MM.1S (cell line): ENCODE data around the gene SEC24D.

Experiments
- DNase-seq: peaks from one replicate; pipeline ENCODE4 v3.0.0-alpha.2; 2015
- H2AFZ ChIP-seq: fragments of 300-600 bp; sonication (generic); 2 replicates; pipeline ENCODE4 v1.6.0; 2016; ENCODE audit warnings: antibody characterized with exemption, low read length
- H3F3A ChIP-seq: fragments of 300-600 bp; sonication (generic); 2 replicates; pipeline ENCODE4 v1.6.1; 2016; ENCODE audit warnings: mild to moderate bottlenecking, antibody characterized with exemption, low read length, moderate library complexity, mixed read lengths; ENCODE audit not compliant: insufficient read depth
- H3K27ac ChIP-seq: fragments of 300-600 bp; sonication (generic); 2 replicates; pipeline ENCODE4 v1.5.1; 2016; ENCODE audit warnings: mild to moderate bottlenecking, low read length
- H3K27me3 ChIP-seq: fragments of 300-600 bp; sonication (generic); replicated peaks from 2 replicates; pipeline ENCODE4 v1.6.0; 2016; ENCODE audit warnings: low read length; ENCODE audit not compliant: insufficient read depth
- H3K36me3 ChIP-seq: fragments of 300-600 bp; sonication (generic); replicated peaks from 2 replicates; pipeline ENCODE4 v1.6.1; 2016; ENCODE audit warnings: mild to moderate bottlenecking, low read length, mixed read lengths; ENCODE audit not compliant: insufficient read depth
- H3K4me1 ChIP-seq: fragments of 300-600 bp; sonication (generic); 2 replicates; pipeline ENCODE4 v1.6.1; 2016; ENCODE audit warnings: low read length, mixed read lengths
- H3K4me2 ChIP-seq: fragments of 300-600 bp; sonication (generic); 2 replicates; pipeline ENCODE4 v1.6.0; 2016; ENCODE audit warnings: low read depth, low read length
- H3K4me3 ChIP-seq: fragments of 300-600 bp; sonication (generic); 2 replicates; pipeline ENCODE4 v1.5.1; 2016; ENCODE audit warnings: low read length, mixed read lengths
- H3K79me2 ChIP-seq: fragments of 300-600 bp; sonication (generic); 2 replicates; pipeline ENCODE4 v1.6.1; 2016; ENCODE audit warnings: mixed run types, low read length, mixed read lengths
- H3K9ac ChIP-seq: fragments of 300-600 bp; sonication (generic); 2 replicates; pipeline ENCODE4 v1.6.1; 2016; ENCODE audit warnings: low read length, mixed read lengths
- H3K9me2 ChIP-seq: fragments of 300-600 bp; sonication (generic); replicated peaks from 2 replicates; pipeline ENCODE4 v1.6.1; 2016; ENCODE audit warnings: mild to moderate bottlenecking, low read length, mixed read lengths; ENCODE audit not compliant: insufficient read depth
- H3K9me3 ChIP-seq: fragments of 300-600 bp; sonication (generic); replicated peaks from 2 replicates; pipeline ENCODE4 v1.6.1; 2016; ENCODE audit warnings: mild to moderate bottlenecking, low read length, mixed read lengths; ENCODE audit not compliant: insufficient read depth
- H4K20me1 ChIP-seq: fragments of 300-600 bp; sonication (generic); 2 replicates; pipeline ENCODE4 v1.6.1; 2016; ENCODE audit warnings: mild to moderate bottlenecking, low read length, moderate library complexity, mixed read lengths; ENCODE audit not compliant: insufficient read depth
- EZH2 ChIP-seq: fragments of 300-600 bp; sonication (generic); optimal IDR thresholded peaks from 2 replicates; pipeline ENCODE3; 2017; ENCODE audit warnings: low read depth, mild to moderate bottlenecking, antibody characterized with exemption, low read length, mixed read lengths
- EZH2phosphoT487 ChIP-seq: fragments of 300-600 bp; sonication (generic); IDR thresholded peaks from 2 replicates; pipeline ENCODE4 v1.6.1; 2018; ENCODE audit warnings: antibody characterized with exemption, low read length
- TF ChIP-seq, protein P1 (sequence below): fragments of 300-600 bp; sonication (generic); IDR thresholded peaks from 2 replicates; pipeline ENCODE4 v1.5.1; 2016; ENCODE audit warnings: antibody characterized with exemption, low read length, mixed read lengths

The SEC24D gene

DNA sequence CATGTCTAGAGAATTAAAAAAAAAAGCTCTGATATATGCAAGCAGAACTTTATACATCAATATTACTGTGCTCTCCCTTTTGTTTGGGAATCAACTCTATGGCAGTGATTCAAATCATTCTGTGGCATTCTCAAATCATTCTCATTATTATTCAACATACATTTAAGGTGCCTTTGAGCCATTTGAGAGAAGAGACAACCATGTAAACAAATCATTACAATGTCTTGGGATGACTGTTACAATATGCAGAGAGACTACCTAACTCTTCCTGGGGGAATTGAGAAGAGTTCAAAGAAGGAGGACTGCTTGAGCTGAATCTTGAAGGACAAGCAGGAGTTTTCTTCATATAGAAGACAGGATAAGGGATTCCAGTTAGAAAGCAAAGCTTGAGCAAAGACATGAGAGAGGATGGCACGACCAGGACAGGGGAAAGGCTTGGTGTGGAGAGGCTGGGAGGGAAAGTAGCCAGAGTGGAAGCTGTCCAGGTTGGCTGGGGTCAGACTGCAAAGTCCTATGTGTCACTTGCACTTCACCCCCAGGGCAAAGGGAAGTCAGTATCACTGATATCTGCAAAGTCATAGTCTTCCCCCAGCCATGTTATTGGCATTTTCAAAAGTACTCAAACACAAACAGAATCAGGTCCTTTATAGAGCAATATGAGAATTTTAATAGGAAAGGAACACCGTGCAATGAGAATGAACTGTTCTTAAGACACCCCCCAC lies 9.0 kb downstream of the SEC24D start:
- Histone ChIP-seq H3K27ac (no peak overlapping the region), H3K9me3 (no peaks in the 10 kb centered on the region), H3K9ac (no peak overlapping the region), H3K4me1 (peaks cover 10% of the 10 kb centered on the region), H2AFZ (no peak overlapping the region), H3K36me3 (peaks cover 6% of the 10 kb centered on the region; the same call in 1 of the 2 replicates), H3K4me2 (peak overlapping the region; percentile 4; the same call in 1 of the 2 replicates), H3F3A (no peaks in the 10 kb centered on the region), H3K9me2 (no peaks in the 10 kb centered on the region), H3K4me3 (no peak overlapping the region), H3K27me3 (no peaks in the 10 kb centered on the region), H3K79me2 (peaks cover 97% of the 10 kb centered on the region), H4K20me1 (peaks cover 6% of the 10 kb centered on the region; the same call in 1 of the 2 replicates)
- no peak for TF ChIP-seq EZH2phosphoT487
- TF ChIP-seq, protein P1, sequence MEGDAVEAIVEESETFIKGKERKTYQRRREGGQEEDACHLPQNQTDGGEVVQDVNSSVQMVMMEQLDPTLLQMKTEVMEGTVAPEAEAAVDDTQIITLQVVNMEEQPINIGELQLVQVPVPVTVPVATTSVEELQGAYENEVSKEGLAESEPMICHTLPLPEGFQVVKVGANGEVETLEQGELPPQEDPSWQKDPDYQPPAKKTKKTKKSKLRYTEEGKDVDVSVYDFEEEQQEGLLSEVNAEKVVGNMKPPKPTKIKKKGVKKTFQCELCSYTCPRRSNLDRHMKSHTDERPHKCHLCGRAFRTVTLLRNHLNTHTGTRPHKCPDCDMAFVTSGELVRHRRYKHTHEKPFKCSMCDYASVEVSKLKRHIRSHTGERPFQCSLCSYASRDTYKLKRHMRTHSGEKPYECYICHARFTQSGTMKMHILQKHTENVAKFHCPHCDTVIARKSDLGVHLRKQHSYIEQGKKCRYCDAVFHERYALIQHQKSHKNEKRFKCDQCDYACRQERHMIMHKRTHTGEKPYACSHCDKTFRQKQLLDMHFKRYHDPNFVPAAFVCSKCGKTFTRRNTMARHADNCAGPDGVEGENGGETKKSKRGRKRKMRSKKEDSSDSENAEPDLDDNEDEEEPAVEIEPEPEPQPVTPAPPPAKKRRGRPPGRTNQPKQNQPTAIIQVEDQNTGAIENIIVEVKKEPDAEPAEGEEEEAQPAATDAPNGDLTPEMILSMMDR = no peak
- no peak for TF ChIP-seq EZH2
- no peak for DNase-seq

DNA sequence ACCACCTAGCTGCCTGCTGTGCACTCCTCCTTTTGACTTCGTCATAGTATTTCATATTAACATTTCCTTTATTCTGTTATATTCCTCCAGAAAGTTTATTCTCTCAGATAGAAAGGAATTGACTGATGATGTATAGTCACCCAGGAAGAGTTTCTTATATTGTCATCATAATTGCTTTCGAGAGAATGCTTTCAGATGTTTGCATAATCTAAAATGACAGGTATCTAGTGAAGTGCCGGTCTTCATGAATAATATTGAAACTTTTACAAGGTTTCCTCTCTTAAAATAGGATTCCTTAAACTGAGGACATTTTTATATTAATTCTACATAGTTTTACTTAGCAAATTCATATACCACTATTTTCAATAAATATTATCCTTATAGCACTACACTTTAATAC lies 10.1 kb downstream of the SEC24D start:
- H3K36me3 ChIP-seq = peaks cover 8% of the 10 kb centered on the region; the same call in 1 of the 2 replicates
- no peak overlapping the region for H3K9ac ChIP-seq
- H3K27me3 ChIP-seq = no peaks in the 10 kb centered on the region
- H3K4me1 ChIP-seq = peaks cover 10% of the 10 kb centered on the region
- H3K9me2 ChIP-seq = no peaks in the 10 kb centered on the region
- H3F3A ChIP-seq = no peaks in the 10 kb centered on the region; the same call in 1 of the 2 replicates
- H3K79me2 ChIP-seq = peaks cover 96% of the 10 kb centered on the region
- peak overlapping the region; percentile 4; the same call in 1 of the 2 replicates for H3K4me2 ChIP-seq
- DNase-seq = no peak
- H3K4me3 ChIP-seq = no peak overlapping the region
- H4K20me1 ChIP-seq = peaks cover 6% of the 10 kb centered on the region; the same call in 1 of the 2 replicates
- no peak overlapping the region for H2AFZ ChIP-seq
- TF ChIP-seq EZH2 = no peak
- TF ChIP-seq, protein P1 = no peak
- H3K9me3 ChIP-seq = no peaks in the 10 kb centered on the region
- H3K27ac ChIP-seq = no peak overlapping the region

DNA sequence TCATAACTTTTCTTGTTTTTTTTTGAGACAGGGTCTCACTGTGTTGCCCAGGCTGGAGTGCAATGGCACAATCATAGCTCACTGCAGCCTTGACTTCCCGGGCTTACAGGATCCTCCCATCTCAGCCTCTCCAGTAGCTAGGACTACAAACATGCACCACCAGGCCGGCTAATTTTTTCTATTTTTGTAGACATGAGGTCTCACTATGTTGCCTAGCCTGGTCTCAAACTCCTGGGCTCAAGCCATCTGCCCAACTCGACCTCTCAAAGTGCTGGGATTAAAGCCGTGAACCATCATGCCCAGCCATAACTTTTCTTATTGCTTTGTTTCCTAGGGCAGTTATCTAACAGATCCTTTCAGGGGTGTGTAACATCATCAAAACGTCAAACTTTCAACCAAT lies 11.8 kb downstream of the SEC24D start:
- TF ChIP-seq EZH2 (no peak), EZH2phosphoT487 (no peak)
- TF ChIP-seq, protein P1 = no peak
- Histone ChIP-seq H3K27ac (no peak overlapping the region), H3K9me3 (no peaks in the 10 kb centered on the region), H3F3A (no peaks in the 10 kb centered on the region; the same call in 1 of the 2 replicates), H3K36me3 (peaks cover 3% of the 10 kb centered on the region; the same call in 1 of the 2 replicates), H3K4me3 (no peak overlapping the region), H3K9me2 (no peaks in the 10 kb centered on the region), H3K79me2 (peaks cover 97% of the 10 kb centered on the region), H3K4me2 (no peak overlapping the region), H2AFZ (no peak overlapping the region), H3K27me3 (no peaks in the 10 kb centered on the region), H4K20me1 (peaks cover 6% of the 10 kb centered on the region; the same call in 1 of the 2 replicates), H3K9ac (no peak overlapping the region), H3K4me1 (peaks cover 10% of the 10 kb centered on the region)
- no peak for DNase-seq
